RWPE1 (cell line): ENCODE results near the gene CDHR1.

Experiments used
- CTCF ChIA-PET: fragments of 350-600 bp; sonication (Branson Sonifier 250); formaldehyde crosslinking; extraction: SDS; loops from one replicate; lab custom pipeline; 2021; lab: Yijun Ruan, JAX
- POLR2A ChIA-PET: fragments of 400-600 bp; formaldehyde crosslinking; extraction: SDS; loops from one replicate; lab custom pipeline; 2020; ENCODE audit warnings: antibody characterized with exemption; ENCODE audit not compliant: low non-redundant PET; lab: Yijun Ruan, JAX
- DNase-seq: peaks from one replicate; pipeline ENCODE4 v3.0.0; 2012; ENCODE audit warnings: low spot score
- H3K27ac ChIP-seq: fragments of 450-650 bp; 2 replicates; pipeline ENCODE4 v1.5.1; 2017
- TF ChIP-seq, protein P1 (sequence below): fragments of 450-650 bp; conservative IDR thresholded peaks from 2 replicates; pipeline ENCODE4 v1.5.1; 2017; ENCODE audit warnings: low read depth, mild to moderate bottlenecking

Gene CDHR1

DNA sequence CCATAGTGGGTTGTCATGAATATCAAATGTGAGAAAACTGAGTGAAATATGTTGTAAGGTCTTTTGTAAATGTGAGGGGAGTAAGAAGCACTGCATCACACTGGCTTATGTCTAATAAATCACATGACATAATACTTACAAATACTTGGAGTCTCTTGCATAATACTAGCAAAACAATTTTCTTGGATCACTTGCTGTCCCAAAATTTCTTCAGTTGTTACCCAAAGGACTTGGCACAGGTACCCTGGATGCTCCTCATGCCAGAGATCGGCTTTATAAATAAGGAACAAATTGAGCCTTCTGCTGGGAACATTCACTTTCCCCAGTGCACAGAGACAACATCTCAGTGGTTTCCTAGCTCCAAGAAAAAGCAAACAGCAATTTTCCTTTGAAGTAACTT is 36.0 kb downstream of the CDHR1 start:
- TF ChIP-seq, protein P1, sequence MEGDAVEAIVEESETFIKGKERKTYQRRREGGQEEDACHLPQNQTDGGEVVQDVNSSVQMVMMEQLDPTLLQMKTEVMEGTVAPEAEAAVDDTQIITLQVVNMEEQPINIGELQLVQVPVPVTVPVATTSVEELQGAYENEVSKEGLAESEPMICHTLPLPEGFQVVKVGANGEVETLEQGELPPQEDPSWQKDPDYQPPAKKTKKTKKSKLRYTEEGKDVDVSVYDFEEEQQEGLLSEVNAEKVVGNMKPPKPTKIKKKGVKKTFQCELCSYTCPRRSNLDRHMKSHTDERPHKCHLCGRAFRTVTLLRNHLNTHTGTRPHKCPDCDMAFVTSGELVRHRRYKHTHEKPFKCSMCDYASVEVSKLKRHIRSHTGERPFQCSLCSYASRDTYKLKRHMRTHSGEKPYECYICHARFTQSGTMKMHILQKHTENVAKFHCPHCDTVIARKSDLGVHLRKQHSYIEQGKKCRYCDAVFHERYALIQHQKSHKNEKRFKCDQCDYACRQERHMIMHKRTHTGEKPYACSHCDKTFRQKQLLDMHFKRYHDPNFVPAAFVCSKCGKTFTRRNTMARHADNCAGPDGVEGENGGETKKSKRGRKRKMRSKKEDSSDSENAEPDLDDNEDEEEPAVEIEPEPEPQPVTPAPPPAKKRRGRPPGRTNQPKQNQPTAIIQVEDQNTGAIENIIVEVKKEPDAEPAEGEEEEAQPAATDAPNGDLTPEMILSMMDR, result no peak
- POLR2A ChIA-PET, result no interaction called here
- CTCF ChIA-PET, result no interaction called here
- H3K27ac ChIP-seq, result no peak overlapping the region
- no peak for DNase-seq

DNA sequence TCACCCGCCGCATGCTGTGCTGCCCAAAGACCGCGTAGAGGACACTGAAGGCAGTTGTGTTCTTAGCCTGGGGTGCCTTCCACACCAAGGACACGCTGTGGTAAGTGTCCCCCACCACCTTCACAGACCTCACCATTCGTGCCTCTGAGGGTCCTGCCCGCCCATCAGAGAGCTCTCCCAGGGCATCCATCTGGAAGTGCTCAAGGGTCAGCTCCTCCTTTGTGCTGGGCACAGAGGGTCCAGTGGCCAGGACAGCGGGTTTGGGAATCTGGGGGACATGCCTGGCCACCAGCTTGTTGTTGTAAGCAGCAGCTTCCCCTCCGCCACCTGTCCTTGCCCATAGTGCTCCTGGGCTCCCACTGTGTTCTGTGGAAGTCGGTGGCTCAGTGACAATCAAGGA is 38.0 kb downstream of the CDHR1 start:
- H3K27ac ChIP-seq, result no peak overlapping the region
- POLR2A ChIA-PET, result no interaction called here
- CTCF ChIA-PET, result interaction anchor here (0.6 kb wide), 1 partner anchor 1760 kb away, joined by 3 read pairs; no protein-coding TSS in a partner anchor
- TF ChIP-seq, protein P1, result no peak
- no peak for DNase-seq

DNA sequence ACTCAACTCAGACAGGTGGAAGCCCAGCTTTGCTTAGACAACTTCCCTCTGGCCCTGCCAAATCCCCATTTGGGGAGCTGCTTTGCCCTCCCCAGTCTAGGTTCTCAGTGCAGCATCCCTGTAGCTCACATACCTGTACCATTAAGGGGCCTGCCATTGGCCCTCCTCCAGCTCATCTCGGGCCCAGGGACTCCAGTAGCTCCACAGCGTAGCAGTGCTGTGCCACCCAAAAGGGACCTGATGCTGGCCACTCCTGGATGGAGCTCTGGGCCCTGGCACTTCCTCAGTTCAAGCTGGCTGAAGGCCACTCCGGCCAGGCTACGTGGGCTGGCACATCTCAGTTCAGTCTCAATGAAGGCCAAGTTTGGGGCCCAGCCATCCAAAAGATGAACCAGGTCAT is 39.6 kb downstream of the CDHR1 start:
- no peak for DNase-seq
- POLR2A ChIA-PET, result no interaction called here
- CTCF ChIA-PET, result interaction anchor here (0.8 kb wide), 1 partner anchor 16 kb away, joined by 3 read pairs; no protein-coding TSS in a partner anchor
- TF ChIP-seq, protein P1, result no peak
- H3K27ac ChIP-seq, result no peak overlapping the region

DNA sequence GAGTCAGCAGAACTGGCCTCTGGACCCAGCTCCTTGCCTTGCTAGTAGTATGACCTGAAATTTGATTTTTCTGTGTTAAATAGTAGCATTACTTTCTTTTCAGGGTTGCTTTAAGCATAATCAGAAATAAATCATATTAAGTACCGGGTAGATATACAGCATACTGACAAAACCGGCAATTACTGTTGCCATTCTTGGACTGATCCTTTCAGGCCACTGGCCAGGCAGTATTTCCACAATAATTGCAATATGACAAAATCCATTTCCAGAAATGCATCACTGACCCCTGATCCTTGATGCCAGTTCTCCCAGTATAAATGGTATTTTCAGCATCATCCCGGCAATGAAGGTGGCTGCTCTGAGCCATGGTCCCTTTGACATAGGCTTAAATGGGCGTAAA is 40.1 kb downstream of the CDHR1 start:
- DNase-seq, result no peak
- TF ChIP-seq, protein P1, result no peak
- H3K27ac ChIP-seq, result no peak overlapping the region
- ChIA-PET CTCF (interaction anchor here (0.8 kb wide), 1 partner anchor 15 kb away, joined by 3 read pairs; no protein-coding TSS in a partner anchor), POLR2A (no interaction called here)

DNA sequence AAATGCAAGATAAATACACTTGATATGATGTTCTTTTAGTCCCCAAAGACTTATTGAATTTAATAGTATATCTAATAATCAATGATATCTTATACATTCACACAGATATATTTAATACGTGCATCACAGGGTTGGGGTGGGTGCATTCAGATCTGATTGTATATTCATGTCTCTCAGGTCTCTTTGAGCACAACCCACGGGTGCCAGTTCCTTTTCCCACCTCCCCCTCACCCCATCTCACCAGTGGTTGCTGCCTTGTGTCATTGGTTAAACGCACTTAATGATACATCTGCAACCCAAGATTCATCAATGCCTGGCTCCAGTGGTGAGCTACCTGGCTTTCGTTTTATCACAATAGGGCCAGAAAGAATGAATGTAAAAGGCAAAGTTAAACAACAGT is 40.8 kb downstream of the CDHR1 start:
- ChIA-PET POLR2A (no interaction called here), CTCF (no interaction called here)
- no peak overlapping the region for H3K27ac ChIP-seq
- TF ChIP-seq, protein P1, result no peak
- DNase-seq, result no peak

DNA sequence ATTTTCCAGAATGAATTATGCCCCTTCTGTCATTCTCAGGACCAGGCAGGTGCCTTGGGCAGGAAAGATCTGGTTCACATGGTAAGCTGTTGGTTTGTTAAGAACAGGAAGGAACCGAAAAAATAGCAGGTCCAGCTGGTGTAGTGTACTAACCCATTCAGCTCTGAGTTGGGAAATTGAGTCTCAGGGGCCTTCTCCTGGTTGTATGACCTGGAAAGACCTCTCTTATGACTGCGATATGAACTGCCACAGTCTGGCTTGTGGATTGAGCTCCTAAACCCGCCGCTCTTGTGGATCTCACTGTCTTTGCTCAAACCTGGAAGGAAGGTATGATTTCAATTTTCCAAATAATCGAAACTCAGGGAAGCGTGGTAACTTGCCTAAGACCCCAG is 42.5 kb downstream of the CDHR1 start:
- no peak overlapping the region for H3K27ac ChIP-seq
- ChIA-PET CTCF (interaction anchor here (0.6 kb wide), 1 partner anchor 1011 kb away, joined by 3 read pairs; no protein-coding TSS in a partner anchor), POLR2A (no interaction called here)
- TF ChIP-seq, protein P1, result no peak
- no peak for DNase-seq
